PC-3 (cell line): ENCODE results near the gene IL4I1.

Source experiments
- CTCF ChIP-seq: fragments of 300-600 bp; sonication (generic); conservative IDR thresholded peaks from 2 replicates; pipeline ENCODE4 v1.5.1; 2017; ENCODE audit warnings: antibody characterized with exemption, low read depth, mild to moderate bottlenecking, low read length
- EZH2phosphoT487 ChIP-seq: fragments of 300-600 bp; sonication (generic); IDR thresholded peaks from 2 replicates; pipeline ENCODE4 v1.6.1; 2018; ENCODE audit warnings: mild to moderate bottlenecking, antibody characterized with exemption, low read length, borderline replicate concordance

DNA sequence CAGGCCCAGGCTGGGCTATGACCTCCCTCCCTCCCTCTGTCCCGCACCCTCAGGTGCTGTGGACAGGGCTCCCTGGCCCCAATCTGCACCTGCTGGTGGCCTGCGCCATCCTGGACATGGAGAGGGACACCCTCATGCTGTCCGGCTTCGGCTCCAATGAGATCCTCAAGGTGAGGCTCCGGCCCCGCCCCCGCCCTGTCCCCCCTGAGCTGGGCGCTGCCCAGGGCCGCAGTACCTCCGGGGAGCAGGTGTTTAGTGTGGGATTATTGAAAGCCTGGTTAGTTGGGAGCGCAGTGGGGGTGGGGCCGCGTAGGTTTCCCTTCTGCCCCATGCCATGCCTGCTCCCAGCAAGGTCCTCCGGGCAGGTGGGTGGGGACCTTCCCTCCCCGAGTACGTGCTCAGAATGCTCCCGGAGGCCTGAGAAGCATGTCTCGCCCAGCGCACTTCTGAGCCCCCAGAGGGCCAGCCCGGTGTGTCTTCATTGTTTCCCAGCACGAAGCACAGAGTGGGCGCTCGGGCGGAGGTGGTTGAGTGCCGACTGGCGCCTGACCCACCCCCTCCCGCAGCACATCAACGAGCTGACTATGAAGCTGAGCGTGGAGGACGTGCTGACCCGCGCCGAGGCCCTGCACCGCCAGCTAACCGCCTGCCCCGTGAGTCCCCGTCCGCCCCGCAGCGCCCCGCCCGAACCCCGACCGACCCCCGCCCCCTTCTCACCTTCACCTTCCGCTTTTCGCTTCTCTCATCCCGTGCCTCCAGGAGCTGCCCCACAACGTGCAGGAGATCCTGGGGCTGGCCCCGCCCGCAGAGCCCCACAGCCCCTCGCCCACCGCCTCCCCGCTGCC is 8.8 kb downstream of the IL4I1 start:
- TF ChIP-seq EZH2phosphoT487, result no peak
- TF ChIP-seq CTCF, result no peak
